ENCODE results near the gene NAV3. TPM values are rescaled to one million over a fixed set of nuclear protein-coding genes. Genes with fewer than 3 reads are reported as not detected.
A peak's percentile ranks its signal among the peaks of the same experiment; 100 is the strongest.

NAV3 gene
- polyA plus RNA-seq, 3 donors, result 0.11 TPM; not detected in 2

DNA sequence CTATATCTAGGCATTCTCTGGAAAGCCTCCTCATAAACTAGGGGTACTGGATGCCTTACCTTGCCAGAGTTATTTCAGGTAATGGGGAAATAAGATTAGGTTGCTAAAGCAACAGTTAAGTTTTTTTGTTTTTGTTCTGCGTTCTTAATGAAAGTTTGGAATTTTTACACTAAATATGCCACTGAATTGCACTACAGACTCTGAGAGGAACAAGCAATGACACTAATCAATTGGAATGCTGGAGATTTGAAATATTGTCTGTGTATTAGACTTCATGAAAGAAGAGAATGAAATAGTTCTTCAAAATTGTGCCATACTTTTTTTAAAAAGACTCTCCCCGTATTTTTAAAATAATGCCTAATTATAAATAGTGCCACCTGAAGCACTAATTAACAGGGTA, 287.8 kb downstream of the NAV3 start:
- DNase-seq, result no peak
- Mint-ChIP-seq H3K27ac (no peak overlapping the region), H3K9me3 (peaks cover 0 to 9% (median 8%) of the 10 kb centered on the region in 7 donors), H3K4me1 (peaks cover 8% of the 10 kb centered on the region), H3K4me3 (no peak overlapping the region), H3K27me3 (ENCODE audit: low read depth in 3 of 3) (peaks cover 0 to 1% (median 0%) of the 10 kb centered on the region in 3 donors), H3K36me3 (no peaks in the 10 kb centered on the region)
- H3K9me3 ChIP-seq (replicated peaks in 1 of 2; ENCODE audit: control insufficient read depth in 1 of 2, insufficient read depth in 1 of 2, low read length in 2 of 2), result peaks cover 4 to 10% of the 10 kb centered on the region in 2 donors
- H3K4me2 ChIP-seq (replicated peaks; ENCODE audit: extremely low read depth, low read length, poor library complexity, severe bottlenecking), result no peak overlapping the region
- no CpG with 5 or more reads among the region's 2 CpGs for WGBS (ENCODE audit: insufficient coverage)
- no peaks in the 10 kb centered on the region for H3K36me3 ChIP-seq (replicated peaks in 1 of 2; ENCODE audit: control insufficient read depth in 1 of 2, insufficient read depth in 2 of 2, low read length in 2 of 2)
- H3K4me3 ChIP-seq (replicated peaks in 1 of 3; ENCODE audit: low read depth in 2 of 3, low read length in 3 of 3), result no peak overlapping the region
- H3K79me2 ChIP-seq (ENCODE audit: insufficient read depth, low read length), result no peaks in the 10 kb centered on the region
- H2AFZ ChIP-seq (ENCODE audit: insufficient read depth, low read depth, low read length, poor library complexity, severe bottlenecking), result peak overlapping the region; percentile 56
- H3K27ac ChIP-seq (ENCODE audit: low read depth in 1 of 2, low read length in 2 of 2), result no peak overlapping the region
- no peaks in the 10 kb centered on the region for H3K27me3 ChIP-seq (ENCODE audit: control insufficient read depth in 2 of 2, insufficient read depth in 2 of 2, low read length in 2 of 2)
- no peaks in the 10 kb centered on the region for H4K20me1 ChIP-seq (ENCODE audit: insufficient read depth, low read length)
- TF ChIP-seq, protein P1, sequence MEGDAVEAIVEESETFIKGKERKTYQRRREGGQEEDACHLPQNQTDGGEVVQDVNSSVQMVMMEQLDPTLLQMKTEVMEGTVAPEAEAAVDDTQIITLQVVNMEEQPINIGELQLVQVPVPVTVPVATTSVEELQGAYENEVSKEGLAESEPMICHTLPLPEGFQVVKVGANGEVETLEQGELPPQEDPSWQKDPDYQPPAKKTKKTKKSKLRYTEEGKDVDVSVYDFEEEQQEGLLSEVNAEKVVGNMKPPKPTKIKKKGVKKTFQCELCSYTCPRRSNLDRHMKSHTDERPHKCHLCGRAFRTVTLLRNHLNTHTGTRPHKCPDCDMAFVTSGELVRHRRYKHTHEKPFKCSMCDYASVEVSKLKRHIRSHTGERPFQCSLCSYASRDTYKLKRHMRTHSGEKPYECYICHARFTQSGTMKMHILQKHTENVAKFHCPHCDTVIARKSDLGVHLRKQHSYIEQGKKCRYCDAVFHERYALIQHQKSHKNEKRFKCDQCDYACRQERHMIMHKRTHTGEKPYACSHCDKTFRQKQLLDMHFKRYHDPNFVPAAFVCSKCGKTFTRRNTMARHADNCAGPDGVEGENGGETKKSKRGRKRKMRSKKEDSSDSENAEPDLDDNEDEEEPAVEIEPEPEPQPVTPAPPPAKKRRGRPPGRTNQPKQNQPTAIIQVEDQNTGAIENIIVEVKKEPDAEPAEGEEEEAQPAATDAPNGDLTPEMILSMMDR (IDR thresholded peaks at IDR 0.05), result no peak
- no peak overlapping the region for H3K9ac ChIP-seq (ENCODE audit: insufficient read depth, low read length, poor library complexity, severe bottlenecking)
- intact Hi-C loops (cut with micrococcal nuclease), result no loop called here
- no peaks in the 10 kb centered on the region for H3K4me1 ChIP-seq (ENCODE audit: control insufficient read depth in 1 of 2, insufficient read depth in 2 of 2, low read length in 2 of 2)

DNA sequence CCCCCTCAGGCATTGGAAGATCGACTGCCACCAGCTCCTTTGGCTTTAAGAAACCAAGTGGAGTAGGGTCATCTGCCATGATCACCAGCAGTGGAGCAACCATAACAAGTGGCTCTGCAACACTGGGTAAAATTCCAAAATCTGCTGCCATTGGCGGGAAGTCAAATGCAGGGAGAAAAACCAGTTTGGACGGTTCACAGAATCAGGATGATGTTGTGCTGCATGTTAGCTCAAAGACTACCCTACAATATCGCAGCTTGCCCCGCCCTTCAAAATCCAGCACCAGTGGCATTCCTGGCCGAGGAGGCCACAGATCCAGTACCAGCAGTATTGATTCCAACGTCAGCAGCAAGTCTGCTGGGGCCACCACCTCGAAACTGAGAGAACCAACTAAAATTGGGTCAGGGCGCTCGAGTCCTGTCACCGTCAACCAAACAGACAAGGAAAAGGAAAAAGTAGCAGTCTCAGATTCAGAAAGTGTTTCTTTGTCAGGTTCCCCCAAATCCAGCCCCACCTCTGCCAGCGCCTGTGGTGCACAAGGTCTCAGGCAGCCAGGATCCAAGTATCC, 288.7 kb downstream of the NAV3 start:
- H3K36me3 Mint-ChIP-seq, result no peaks in the 10 kb centered on the region
- peaks cover 0 to 1% (median 0%) of the 10 kb centered on the region in 3 donors for H3K27me3 Mint-ChIP-seq (ENCODE audit: low read depth in 3 of 3)

More for the DNA sequence above, 288.7 kb downstream of the NAV3 start:
- 95% methylated on average over 8 of the region's 12 CpGs for WGBS (ENCODE audit: insufficient coverage)
- DNase-seq, result no peak
- Histone ChIP-seq H3K4me3 (replicated peaks in 1 of 3; ENCODE audit: low read depth in 2 of 3, low read length in 3 of 3) (no peak overlapping the region), H3K9ac (ENCODE audit: insufficient read depth, low read length, poor library complexity, severe bottlenecking) (no peak overlapping the region), H3K36me3 (replicated peaks in 1 of 2; ENCODE audit: control insufficient read depth in 1 of 2, insufficient read depth in 2 of 2, low read length in 2 of 2) (no peaks in the 10 kb centered on the region), H3K27ac (ENCODE audit: low read depth in 1 of 2, low read length in 2 of 2) (no peak overlapping the region), H4K20me1 (ENCODE audit: insufficient read depth, low read length) (no peaks in the 10 kb centered on the region), H3K79me2 (ENCODE audit: insufficient read depth, low read length) (no peaks in the 10 kb centered on the region), H2AFZ (ENCODE audit: insufficient read depth, low read depth, low read length, poor library complexity, severe bottlenecking) (peak overlapping the region; percentile 20), H3K4me2 (replicated peaks; ENCODE audit: extremely low read depth, low read length, poor library complexity, severe bottlenecking) (no peak overlapping the region), H3K9me3 (replicated peaks in 1 of 2; ENCODE audit: control insufficient read depth in 1 of 2, insufficient read depth in 1 of 2, low read length in 2 of 2) (peaks cover 0 to under 1% of the 10 kb centered on the region in 2 donors), H3K4me1 (ENCODE audit: control insufficient read depth in 1 of 2, insufficient read depth in 2 of 2, low read length in 2 of 2) (no peaks in the 10 kb centered on the region), H3K27me3 (ENCODE audit: control insufficient read depth in 2 of 2, insufficient read depth in 2 of 2, low read length in 2 of 2) (no peaks in the 10 kb centered on the region)
- Mint-ChIP-seq H3K27ac (no peak overlapping the region), H3K9me3 (peaks cover 0 to 1% (median 0%) of the 10 kb centered on the region in 7 donors), H3K4me1 (peaks cover 8% of the 10 kb centered on the region), H3K4me3 (no peak overlapping the region)
- intact Hi-C loops (cut with micrococcal nuclease), result no loop called here
- TF ChIP-seq, protein P1 (IDR thresholded peaks at IDR 0.05), result no peak

Data from CD14-positive monocyte (primary cell).